DOHH2 (cell line): Measurements from ENCODE around the gene SPINDOC.

ENCODE experiments used
- H3F3A ChIP-seq: fragments of 200-600 bp; sonication (generic), shearing (Covaris generic); 2 replicates; pipeline ENCODE4 v1.6.0; 2016; ENCODE audit warnings: antibody characterized with exemption, mild to moderate bottlenecking; ENCODE audit not compliant: control insufficient read depth, insufficient read depth
- H3K27ac ChIP-seq: fragments of 200-600 bp; sonication (generic); 2 replicates; pipeline ENCODE4 v1.5.1; 2014; ENCODE audit warnings: low read depth, mild to moderate bottlenecking, low read length, moderate library complexity
- H3K27me3 ChIP-seq: fragments of 200-600 bp; sonication (generic); 2 replicates; pipeline ENCODE4 v1.6.1; 2014; ENCODE audit warnings: mild to moderate bottlenecking, low read length, mixed read lengths; ENCODE audit not compliant: control insufficient read depth
- H3K36me3 ChIP-seq: fragments of 200-600 bp; sonication (generic); 2 replicates; pipeline ENCODE4 v1.6.1; 2014; ENCODE audit warnings: mild to moderate bottlenecking, low read length, moderate library complexity, mixed read lengths; ENCODE audit not compliant: control insufficient read depth
- H3K4me1 ChIP-seq: fragments of 200-600 bp; sonication (generic); 2 replicates; pipeline ENCODE4 v1.6.1; 2014; ENCODE audit warnings: mild to moderate bottlenecking, low read length, mixed read lengths; ENCODE audit not compliant: control insufficient read depth
- H3K4me2 ChIP-seq: fragments of 200-600 bp; sonication (generic); 2 replicates; pipeline ENCODE4 v1.6.0; 2014; ENCODE audit warnings: mild to moderate bottlenecking, low read length, moderate library complexity
- H3K4me3 ChIP-seq: fragments of 200-600 bp; sonication (generic); 2 replicates; pipeline ENCODE4 v1.5.1; 2014; ENCODE audit warnings: mild to moderate bottlenecking, low read length, mixed read lengths
- H3K79me2 ChIP-seq: fragments of 200-600 bp; sonication (generic); 2 replicates; pipeline ENCODE4 v1.6.1; 2014; ENCODE audit warnings: mild to moderate bottlenecking, low read length, mixed read lengths; ENCODE audit not compliant: control insufficient read depth
- H3K9me2 ChIP-seq: fragments of 200-600 bp; sonication (generic); replicated peaks from 2 replicates; pipeline ENCODE4 v1.6.1; 2014; ENCODE audit warnings: mild to moderate bottlenecking, low read length, mixed read lengths; ENCODE audit not compliant: control insufficient read depth
- H3K9me3 ChIP-seq: fragments of 200-600 bp; sonication (generic); 2 replicates; pipeline ENCODE4 v1.6.1; 2014; ENCODE audit warnings: antibody characterized with exemption, low read length, mixed read lengths; ENCODE audit not compliant: control insufficient read depth, insufficient read depth
- H4K20me1 ChIP-seq: fragments of 200-600 bp; sonication (generic); 2 replicates; pipeline ENCODE4 v1.6.0; 2014; ENCODE audit warnings: low read depth, mild to moderate bottlenecking, antibody characterized with exemption, low read length, moderate library complexity; ENCODE audit not compliant: control insufficient read depth, insufficient read depth
- CTCF ChIP-seq: fragments of 200-600 bp; sonication (generic); IDR thresholded peaks from one replicate; pipeline ENCODE4 v1.5.1; 2014; ENCODE audit warnings: antibody characterized with exemption, mild to moderate bottlenecking, low read depth, low read length; ENCODE audit not compliant: poor library complexity, severe bottlenecking
- EZH2phosphoT487 ChIP-seq: fragments of 200-600 bp; sonication (generic); IDR thresholded peaks from 2 replicates; pipeline ENCODE4 v1.6.1; 2017; ENCODE audit warnings: borderline replicate concordance, mild to moderate bottlenecking, antibody characterized with exemption, low read length, moderate library complexity, mixed read lengths

Gene SPINDOC

GRCh38 chr11:63783925-63784592, 29.2 kb upstream of the SPINDOC start:
- Histone ChIP-seq H3K27ac (no peak overlapping the region), H3K4me2 (no peak overlapping the region)

GRCh38 chr11:63785823-63786222, 27.4 kb upstream of the SPINDOC start:
- H3K79me2 ChIP-seq, result no peaks in the 10 kb centered on the region
- H3K27ac ChIP-seq, result no peak overlapping the region
- no peak for TF ChIP-seq EZH2phosphoT487
- TF ChIP-seq CTCF, result no peak
- H4K20me1 ChIP-seq, result no peaks in the 10 kb centered on the region
- H3K4me1 ChIP-seq, result no peaks in the 10 kb centered on the region
- no peaks in the 10 kb centered on the region for H3K9me2 ChIP-seq
- H3K4me2 ChIP-seq, result no peak overlapping the region
- no peak overlapping the region for H3K4me3 ChIP-seq
- H3F3A ChIP-seq, result no peaks in the 10 kb centered on the region
- peaks cover 7% of the 10 kb centered on the region; the same call in 1 of the 2 replicates for H3K27me3 ChIP-seq
- no peaks in the 10 kb centered on the region; the same call in 1 of the 2 replicates for H3K9me3 ChIP-seq
- no peaks in the 10 kb centered on the region for H3K36me3 ChIP-seq

More at GRCh38 chr11:63783925-63784592, 29.2 kb upstream of the SPINDOC start:
- TF ChIP-seq EZH2phosphoT487, result no peak
- TF ChIP-seq CTCF, result no peak
- Histone ChIP-seq H3K27me3 (peaks cover 11% of the 10 kb centered on the region; the same call in 1 of the 2 replicates), H4K20me1 (no peaks in the 10 kb centered on the region), H3K4me3 (no peak overlapping the region), H3K36me3 (no peaks in the 10 kb centered on the region), H3F3A (no peaks in the 10 kb centered on the region), H3K9me2 (no peaks in the 10 kb centered on the region), H3K79me2 (no peaks in the 10 kb centered on the region), H3K4me1 (no peaks in the 10 kb centered on the region), H3K9me3 (no peaks in the 10 kb centered on the region)

- peaks cover 5% of the 10 kb centered on the region; the same call in 1 of the 2 replicates for H3K9me3 ChIP-seq
These were observed 21.6 kb upstream of the SPINDOC start for GRCh38 chr11:63791495-63792167.

More at GRCh38 chr11:63791495-63792167, 21.6 kb upstream of the SPINDOC start:
- Histone ChIP-seq H3K9me2 (no peaks in the 10 kb centered on the region), H3K27ac (no peak overlapping the region), H4K20me1 (no peaks in the 10 kb centered on the region), H3K4me2 (no peak overlapping the region), H3K79me2 (no peaks in the 10 kb centered on the region), H3K27me3 (no peaks in the 10 kb centered on the region), H3K36me3 (no peaks in the 10 kb centered on the region), H3F3A (no peaks in the 10 kb centered on the region), H3K4me3 (no peak overlapping the region), H3K4me1 (no peaks in the 10 kb centered on the region)
- TF ChIP-seq CTCF (no peak), EZH2phosphoT487 (no peak)
